WTC11 (cell line): ENCODE results near the gene CYCS.

Experiments used
- CTCF ChIP-seq: fragments of 200-600 bp; IDR thresholded peaks from 2 replicates; pipeline ENCODE4 v1.8.0; 2022; ENCODE audit warnings: antibody characterized with exemption
- MAX ChIP-seq: sonication (generic); formaldehyde crosslinking; IDR thresholded peaks from 2 replicates; pipeline ENCODE4 v1.8.0; 2022; ENCODE audit warnings: mild to moderate bottlenecking, missing genetic modification reagents
- PREB ChIP-seq: sonication (generic); formaldehyde crosslinking; IDR thresholded peaks from 2 replicates; pipeline ENCODE4 v1.8.1; 2022; ENCODE audit warnings: mild to moderate bottlenecking, missing genetic modification reagents, moderate library complexity, borderline replicate concordance

- TF ChIP-seq MAX (CRISPR knock-in tag) (no peak), PREB (CRISPR knock-in tag) (no peak), CTCF (no peak)
These were observed 37.2 kb downstream of the CYCS start for GRCh38 chr7:25087855-25088254.
